Measurements from ENCODE around the gene DEK.
"Not testable (repeated sequence)": the region's sequence is repeated elsewhere in the genome, so short reads cannot be mapped to it uniquely, and the experiment has no call there.

Gene DEK

DNA sequence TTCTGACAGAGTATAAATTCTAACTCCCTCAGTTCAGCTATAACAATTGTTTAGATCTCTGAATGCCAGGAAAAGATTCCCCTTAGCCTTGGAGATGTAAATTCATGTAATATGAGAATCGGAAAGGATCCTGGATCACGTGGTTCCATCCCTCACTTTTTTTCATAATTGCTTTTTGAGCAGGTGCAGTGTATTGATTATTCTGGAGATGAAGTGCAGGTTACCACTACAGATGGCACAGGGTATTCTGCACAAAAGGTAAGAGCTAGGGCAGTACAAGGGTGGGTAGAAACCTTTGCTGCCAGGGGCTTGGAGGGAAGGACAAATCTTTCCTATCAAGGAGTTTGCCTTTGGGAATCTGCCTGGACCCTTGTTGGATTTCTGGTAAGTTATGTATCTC lies 56.4 kb downstream of the DEK start:
- DNase-seq (ENCODE audit: extremely low read depth in 1 of 2, low read depth in 1 of 2), result no peak

DNA sequence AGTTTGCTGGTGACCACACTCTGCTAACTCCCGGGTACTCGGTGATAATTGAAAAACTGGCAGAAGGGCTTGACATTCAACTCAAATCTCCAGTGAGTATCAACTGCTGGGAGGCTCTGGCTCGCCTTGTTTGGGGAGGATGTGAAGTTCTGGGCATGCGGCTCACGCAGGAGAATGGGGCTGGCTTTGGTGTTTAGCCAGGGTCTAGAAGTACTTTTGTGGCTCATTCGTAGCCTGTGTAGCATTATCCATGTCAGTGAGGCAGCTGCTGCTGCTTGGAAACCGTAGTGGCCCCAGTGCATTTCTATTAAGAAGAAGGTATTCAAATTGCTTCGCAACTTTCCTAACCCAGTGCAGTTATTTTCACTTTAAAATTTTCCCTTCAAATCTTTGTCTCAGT lies 56.9 kb downstream of the DEK start:
- DNase-seq (ENCODE audit: extremely low read depth in 1 of 2, low read depth in 1 of 2), result no peak

- DNase-seq (ENCODE audit: extremely low read depth in 1 of 2, low read depth in 1 of 2), result no peak
These were observed 57.7 kb downstream of the DEK start for GRCh38 chr6:18206591-18206990.

GRCh38 chr6:18204691-18205090 lies 59.6 kb downstream of the DEK start:
- DNase-seq (ENCODE audit: extremely low read depth in 1 of 2, low read depth in 1 of 2), result no peak

DNA sequence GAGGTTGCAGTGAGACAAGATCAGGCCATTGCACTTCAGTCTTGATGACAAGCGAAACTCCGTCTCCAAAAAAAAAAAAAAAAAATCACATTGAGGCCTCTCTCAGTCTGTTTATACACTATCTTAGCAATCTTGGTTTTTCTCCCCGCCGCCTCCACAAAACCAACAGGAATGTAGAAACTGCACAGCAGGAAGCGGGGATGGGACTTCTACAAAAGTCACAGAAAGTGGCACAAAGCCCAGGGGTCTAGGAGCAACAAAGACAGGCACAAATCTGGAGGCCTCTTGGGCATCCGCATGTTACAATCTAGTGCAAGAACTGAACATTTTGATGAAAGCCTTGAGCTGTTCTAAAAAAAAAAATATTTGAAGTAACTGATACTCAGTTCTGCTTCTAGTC lies 60.5 kb downstream of the DEK start:
- DNase-seq (ENCODE audit: extremely low read depth in 1 of 2, low read depth in 1 of 2), result no peak

DNA sequence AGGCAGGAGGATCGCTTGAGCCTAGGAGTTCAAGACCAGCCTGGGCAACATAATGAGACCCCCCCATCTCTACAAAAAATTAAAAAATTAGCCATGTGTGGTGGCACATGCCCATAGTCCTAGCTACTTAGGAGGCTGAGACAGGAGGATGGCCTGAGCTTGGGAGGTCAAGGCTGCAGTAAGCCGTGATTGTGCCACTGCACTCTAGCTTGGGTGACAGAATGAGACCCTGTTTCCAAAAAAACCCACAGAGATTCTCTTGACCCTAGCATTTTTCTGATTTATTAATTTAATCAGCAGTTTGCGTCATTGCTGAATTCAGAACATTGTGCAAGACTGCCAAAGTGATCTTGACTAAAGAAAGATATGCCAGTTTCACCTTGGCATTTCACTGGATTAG lies 72.3 kb downstream of the DEK start:
- no peak for DNase-seq (ENCODE audit: extremely low read depth in 1 of 2, low read depth in 1 of 2)

DNA sequence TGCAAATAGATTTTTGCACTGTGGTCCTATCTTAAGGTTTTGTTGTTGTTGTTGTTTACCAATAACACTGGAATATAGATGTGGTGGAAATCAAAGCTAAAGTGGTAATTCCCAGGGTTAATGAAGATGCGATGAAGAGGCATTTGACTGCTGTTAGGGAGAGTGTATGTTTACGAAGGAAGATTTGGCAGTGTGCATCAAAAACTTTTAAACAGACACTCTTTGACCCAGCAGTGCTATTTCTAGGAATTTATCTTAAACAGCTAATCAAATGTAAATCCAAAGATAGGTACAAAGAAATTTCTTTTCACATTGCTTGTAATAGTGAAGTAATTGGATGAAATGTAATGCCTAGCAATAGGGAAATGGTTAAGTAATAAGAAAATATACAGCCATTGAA lies 75.1 kb downstream of the DEK start:
- no peak for DNase-seq (ENCODE audit: extremely low read depth in 1 of 2, low read depth in 1 of 2)

- DNase-seq (ENCODE audit: extremely low read depth in 1 of 2, low read depth in 1 of 2), result no peak
These were observed 76.6 kb downstream of the DEK start for GRCh38 chr6:18187701-18188100.

DNA sequence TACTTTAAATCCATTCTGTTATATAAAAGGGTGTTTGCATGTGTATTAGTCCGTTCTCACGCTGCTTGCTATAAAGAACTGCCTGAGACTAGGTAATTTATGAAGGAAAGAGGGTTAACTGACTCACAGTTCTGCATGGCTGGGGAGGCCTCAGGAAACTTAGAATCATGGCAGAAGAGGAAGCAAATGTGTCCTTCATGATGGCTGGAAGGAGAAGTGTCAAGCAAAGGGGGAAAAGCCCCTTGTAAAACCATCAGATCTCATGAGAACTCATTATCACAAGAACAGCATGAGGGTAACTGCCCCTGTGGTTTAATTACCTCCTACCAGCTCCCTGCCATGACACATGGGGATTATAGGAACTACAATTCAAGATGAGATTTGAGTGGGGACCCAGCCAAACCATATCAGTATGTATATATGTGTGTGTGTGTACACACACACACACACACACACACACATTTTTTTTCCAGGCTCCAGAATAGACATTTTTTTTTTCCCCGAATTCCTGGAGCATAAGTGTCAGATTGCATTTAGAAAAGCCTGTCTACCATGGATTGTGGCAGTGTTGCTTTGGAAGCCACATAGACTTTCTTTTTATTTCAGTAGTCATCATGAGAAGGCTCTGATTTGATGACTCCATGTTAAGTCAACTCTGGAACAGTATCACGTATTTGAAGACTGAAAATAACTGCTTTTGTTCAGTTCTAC lies 77.6 kb downstream of the DEK start:
- DNase-seq (ENCODE audit: extremely low read depth in 1 of 2, low read depth in 1 of 2), result no peak

- no peak for DNase-seq (ENCODE audit: extremely low read depth in 1 of 2, low read depth in 1 of 2)
These were observed 78.3 kb downstream of the DEK start for GRCh38 chr6:18186033-18186432.

GRCh38 chr6:18185624-18186023 lies 78.7 kb downstream of the DEK start:
- no peak for DNase-seq (ENCODE audit: extremely low read depth in 1 of 2, low read depth in 1 of 2)

GRCh38 chr6:18183766-18184165 lies 80.6 kb downstream of the DEK start:
- DNase-seq (ENCODE audit: extremely low read depth in 1 of 2, low read depth in 1 of 2), result no peak

DNA sequence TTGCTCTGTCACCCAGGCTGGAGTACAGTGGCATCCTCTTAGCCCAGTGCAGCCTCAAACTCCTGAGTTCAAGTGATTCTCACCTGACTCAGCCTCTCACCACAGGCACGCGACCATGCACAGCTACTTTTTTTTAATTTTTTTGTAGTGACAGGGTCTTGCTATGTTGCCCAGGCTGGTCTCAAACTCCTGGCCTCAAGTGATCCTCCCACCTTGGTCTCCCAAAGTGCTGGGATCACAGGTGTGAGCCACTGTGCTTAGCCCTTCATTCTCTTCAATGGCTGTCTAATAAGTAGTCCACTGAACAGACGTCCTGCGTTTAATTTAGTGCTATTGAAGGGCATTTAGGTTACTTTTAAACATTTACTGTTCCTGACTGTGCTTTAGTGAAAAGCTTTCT lies 81.8 kb downstream of the DEK start:
- DNase-seq (ENCODE audit: extremely low read depth in 1 of 2, low read depth in 1 of 2), result no peak

- no peak for DNase-seq (ENCODE audit: extremely low read depth in 1 of 2, low read depth in 1 of 2)
These were observed 84.5 kb downstream of the DEK start for GRCh38 chr6:18179770-18180356.

GRCh38 chr6:18178960-18179615 lies 85.2 kb downstream of the DEK start:
- no peak for DNase-seq (ENCODE audit: extremely low read depth in 1 of 2, low read depth in 1 of 2)

GRCh38 chr6:18177286-18177965 lies 86.9 kb downstream of the DEK start:
- DNase-seq (ENCODE audit: extremely low read depth in 1 of 2, low read depth in 1 of 2), result no peak

DNA sequence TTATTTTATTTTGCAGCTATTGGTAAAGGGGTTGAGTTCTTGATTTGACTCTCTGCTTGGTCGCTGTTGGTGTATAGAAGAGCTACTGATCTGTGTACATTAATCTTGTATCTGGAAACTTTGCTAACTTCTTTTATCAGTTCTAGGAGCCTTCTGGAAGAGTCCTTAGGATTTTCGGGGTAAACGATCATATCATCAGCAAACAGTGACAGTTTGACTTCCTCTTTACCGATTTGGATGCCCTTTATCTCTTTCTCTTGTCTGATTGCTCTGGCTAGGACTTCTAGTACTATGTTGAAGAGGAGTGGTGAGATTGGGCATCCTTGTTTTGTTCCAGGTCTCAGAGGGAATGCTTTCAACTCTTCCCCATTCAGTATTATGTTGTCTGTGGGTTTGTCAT lies 88.1 kb downstream of the DEK start:
- DNase-seq (ENCODE audit: extremely low read depth in 1 of 2, low read depth in 1 of 2), result not testable (repeated sequence)
